SHP77 (cell line): ENCODE results near the gene SPEF1.

Experiments
- DNase-seq, 2 experiments: peaks; one replicate each; lab custom pipeline; 2025; lab: John Stamatoyannopoulos, UW

Gene SPEF1

DNA sequence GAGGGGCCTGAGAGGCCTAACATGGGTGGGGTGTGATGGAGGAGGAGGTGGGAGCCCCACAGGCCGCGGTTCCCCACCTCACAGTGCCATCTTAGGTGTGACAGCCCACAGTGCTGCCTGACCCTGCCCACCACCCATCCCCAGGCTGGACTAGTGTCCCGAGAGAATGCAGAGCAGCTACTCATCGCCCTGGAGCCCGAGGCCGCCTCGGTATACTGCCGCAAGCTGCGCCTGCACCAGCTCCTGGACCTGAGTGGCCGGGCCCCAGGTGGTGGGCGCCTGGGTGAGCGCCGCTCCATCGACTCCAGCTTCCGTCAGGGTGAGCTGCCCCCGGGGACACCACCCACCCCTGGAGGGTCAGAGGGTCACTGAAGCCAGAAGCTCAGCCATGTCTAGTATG lies 33.2 kb downstream of the SPEF1 start:
- no peak for DNase-seq

DNA sequence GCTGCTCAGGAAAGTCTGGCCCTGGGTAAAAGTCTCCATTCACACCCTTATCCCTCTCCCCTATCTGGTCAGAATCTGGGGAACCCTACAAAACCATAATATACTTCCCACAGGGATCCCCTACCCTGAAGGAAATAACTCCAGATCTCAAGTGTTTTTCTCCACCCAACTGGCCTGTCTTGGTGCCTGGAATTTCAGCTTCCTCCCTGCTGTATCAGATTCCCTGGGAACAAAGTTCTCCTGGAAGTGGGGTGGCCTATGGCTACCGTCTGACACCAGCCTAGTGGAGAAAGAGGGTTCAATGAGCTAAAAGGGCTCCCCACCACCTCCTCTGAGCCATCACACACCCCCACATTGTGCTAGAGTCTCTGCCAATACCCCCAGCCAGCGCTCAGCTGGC lies 33.8 kb downstream of the SPEF1 start:
- no peak for DNase-seq

DNA sequence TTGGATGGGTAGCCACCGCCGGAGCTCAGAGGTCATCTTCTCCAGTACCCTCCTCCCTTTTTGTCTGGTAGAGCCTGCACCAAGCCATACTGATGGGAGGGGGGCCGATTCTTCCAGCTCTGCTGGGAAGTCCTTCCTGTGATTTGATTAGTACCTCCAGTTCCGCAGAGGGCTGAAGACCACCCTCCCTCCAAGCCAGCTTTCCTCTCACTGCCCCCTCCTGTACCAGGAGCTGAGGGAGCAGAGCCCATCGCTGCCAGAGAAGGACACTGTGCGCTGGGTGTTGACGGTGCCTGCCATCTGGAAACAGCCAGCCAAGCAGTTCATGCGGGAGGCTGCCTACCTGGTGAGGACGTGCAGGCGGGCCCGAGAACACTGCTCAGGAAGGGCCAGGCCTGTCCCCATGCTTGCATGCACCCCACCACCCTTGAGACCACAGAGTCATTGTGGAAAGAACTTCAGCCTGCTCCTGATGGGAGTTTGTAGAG lies 35.5 kb downstream of the SPEF1 start:
- no peak for DNase-seq

DNA sequence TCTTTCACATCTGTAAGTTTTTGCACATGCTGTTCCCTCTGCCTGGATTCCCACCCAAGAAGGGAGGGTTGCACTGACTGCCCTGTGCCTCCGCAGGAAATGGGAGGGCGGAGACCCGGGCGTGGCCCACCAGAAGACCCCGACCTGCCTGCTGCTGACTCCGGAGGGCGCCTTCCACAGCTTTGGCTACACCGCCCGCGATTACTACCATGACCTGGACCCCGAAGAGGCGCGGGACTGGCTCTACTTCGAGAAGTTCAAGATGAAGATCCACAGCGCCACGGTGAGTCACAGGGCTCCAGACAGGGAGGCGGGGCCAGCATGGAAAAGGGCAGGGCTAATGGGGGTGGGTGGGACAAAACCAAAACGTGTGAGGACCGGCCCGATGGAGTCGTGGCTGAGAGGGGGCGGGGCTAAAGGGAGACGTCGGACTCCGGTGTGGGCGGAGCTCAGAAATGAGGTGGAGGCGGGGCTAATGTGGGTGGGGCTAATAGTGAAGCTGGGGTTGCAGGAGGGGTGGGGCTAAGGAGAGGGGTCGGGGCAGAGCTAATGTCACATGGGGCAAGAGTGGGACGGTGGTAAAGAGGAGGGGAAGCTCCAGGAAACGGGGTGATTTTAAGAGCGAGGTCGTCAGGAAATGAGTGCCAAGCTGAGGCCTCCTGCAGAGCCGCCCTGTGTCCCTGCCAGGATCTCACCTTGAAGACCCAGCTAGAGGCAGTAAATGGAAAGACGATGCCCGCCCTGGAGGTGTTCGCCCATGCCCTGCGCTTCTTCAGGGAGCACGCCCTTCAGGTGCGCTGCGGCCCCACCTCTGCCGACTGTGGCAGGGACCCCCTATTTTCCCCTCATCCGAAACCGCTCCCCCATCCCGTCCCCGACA lies 36.2 kb downstream of the SPEF1 start:
- peak in 1 of 2 experiments; percentile 26 for DNase-seq

DNA sequence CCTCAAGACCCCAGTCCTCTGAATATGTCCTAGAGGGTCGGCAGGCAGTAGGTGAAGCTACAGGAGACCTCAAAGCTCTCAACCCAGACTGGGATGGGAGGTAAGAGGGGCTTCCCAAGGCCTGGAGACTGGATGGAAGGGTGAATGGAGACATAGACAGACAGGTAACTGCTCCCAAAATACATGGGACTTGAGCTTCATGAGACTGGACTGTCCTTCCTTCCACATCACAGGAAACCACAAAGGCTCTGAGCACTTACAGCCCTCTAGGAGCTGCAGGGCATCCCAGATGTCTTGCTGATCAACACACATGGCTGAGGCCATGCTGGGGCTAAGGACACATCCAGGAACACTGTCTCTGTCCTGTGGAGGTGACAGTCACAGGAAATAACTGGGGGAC lies 37.2 kb downstream of the SPEF1 start:
- DNase-seq, result no peak

DNA sequence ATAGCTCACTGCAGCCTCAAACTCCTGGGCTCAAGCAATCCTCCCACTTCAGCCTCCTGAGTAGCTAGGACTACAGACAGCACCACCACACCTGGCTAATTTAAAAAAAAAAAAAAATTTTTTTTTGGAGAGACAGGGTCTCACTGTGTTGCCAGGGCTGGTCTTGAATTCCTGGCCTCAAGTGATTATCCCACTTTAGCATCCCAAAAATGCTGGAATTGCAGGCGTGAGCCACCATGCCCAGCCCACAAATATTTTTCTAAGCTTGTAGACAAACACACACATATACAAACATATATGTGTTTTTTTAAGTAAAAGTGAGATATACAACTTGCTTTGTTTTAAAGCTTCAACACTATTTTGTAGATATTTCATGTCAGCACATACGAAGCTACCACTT lies 38.0 kb downstream of the SPEF1 start:
- DNase-seq, result no peak

DNA sequence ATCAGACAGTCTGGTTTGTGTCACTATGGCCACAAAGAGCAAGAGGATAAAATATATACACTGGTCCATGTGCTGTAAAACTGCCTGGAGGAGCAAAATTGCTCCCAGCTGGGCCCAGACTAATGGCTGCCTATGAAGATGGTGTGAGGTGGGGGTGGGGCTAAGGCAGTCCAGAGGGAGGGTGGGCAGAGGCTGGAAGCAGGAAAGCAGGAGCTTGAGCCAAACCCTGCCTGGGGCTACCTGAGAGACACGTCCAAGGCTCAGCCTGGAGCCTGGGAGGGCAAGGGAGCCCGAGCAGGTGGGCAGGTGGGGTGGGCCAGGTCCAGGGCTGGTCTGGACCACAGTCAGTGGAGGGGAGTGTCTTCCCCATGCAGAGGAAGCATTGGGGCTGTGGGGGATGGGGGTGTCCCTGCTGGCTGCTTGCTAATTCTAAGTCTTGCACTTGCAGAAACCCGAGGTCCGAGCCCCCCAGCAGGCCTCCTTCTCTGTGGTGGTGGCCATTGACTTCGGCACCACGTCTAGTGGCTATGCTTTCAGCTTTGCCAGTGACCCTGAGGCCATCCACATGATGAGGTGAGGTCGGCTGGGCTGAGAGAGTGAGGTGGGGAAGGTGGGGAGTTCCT lies 39.3 kb downstream of the SPEF1 start:
- no peak for DNase-seq

DNA sequence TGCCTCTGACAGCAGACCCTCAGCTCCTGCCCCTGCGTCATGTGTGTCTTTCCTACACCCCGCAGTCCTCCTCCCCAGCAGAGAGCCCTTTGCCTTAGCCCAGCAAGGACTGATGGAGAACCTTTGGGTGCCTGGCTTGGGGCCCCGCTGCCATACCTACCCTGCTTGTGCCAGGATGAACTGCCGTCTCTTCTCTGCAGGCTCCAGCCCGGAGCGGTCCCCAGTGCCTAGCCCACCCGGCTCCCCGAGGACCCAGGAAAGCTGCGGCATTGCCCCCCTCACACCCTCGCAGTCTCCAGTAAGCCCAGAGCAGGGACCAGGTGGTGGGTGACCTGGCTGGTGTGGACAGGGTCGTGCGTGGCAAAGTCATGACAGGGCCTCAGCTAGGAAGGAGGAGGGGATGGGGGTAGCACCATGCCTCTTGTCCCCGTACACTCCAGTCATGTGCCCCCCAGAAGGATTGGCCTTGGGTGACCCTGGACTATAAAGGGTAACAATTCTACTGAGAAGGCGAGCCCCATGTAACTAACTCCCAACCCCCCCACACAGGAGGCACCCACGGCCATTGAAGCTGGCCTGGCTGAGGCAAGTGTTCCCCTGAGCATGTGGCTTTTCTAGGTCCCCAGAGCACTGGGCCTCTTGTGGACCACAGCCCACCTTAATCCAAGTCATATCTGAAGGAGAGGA lies 40.5 kb downstream of the SPEF1 start:
- no peak for DNase-seq

DNA sequence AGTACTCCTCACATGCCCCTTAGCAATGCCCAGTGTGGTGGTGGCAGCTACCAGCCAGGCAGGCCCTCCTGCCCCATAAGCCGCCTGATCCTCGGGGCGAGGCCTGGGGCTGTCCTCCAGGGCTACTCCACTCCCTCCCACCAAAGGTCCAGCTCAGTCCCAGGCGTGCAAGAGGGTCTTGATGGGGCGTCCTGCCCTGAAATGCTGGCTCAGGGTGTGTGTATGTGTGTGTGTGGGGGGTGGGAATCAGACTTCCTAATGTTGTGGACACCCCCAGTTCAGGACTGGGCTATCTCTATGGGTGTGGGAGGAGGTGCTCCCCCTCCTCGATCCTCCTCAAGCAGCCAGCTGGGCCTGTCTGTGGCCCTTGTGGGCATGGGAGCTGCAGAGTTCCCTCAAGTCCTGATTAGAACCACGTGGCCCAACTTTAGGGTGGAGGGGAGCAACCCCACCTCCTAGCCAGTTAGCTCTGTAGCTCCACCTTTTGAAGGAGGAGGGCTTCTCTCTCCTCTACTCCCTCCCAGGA lies 41.3 kb downstream of the SPEF1 start:
- DNase-seq, result no peak

DNA sequence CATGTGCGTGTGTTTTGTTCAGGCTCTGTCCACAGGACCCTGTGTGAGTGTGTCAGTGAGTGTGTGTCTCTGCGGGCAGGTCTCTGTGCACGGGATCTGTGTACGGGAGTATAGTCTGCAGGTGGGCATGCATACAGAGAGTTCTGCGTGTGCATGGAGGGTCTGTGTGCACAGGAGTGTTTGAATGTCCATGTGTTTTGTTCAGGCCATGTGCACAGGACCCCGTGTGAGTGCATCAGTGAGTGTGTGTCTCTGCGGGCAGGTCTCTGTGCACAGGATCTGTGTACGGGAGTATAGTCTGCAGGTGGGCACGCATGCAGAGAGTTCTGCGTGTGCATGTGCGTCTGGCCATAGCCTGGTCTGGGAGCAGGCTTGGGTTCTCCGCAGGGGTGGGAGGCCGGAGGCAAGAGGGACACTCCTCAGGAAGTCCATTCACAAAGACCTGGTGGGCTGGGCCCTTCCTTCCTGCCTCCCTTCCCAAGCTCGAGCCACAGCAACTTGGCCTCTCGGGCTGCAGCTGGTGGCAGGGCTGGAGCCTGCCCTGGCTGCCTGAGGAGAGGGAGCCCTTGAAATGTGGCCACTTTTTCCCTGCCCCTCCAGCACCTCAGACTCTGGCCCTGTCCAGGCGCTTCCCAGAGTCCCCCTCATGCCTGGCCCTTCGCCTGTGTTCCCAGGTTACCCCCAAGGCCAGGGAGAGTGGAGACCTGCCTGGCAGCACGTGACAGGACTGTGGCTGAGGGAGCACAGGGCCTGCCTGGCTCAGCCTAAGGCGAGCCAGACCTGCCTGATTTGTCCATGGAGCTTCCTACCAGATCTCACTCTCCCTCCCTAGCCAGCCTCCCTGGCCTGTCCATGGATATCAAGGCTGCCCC lies 42.0 kb downstream of the SPEF1 start:
- DNase-seq, result no peak

DNA sequence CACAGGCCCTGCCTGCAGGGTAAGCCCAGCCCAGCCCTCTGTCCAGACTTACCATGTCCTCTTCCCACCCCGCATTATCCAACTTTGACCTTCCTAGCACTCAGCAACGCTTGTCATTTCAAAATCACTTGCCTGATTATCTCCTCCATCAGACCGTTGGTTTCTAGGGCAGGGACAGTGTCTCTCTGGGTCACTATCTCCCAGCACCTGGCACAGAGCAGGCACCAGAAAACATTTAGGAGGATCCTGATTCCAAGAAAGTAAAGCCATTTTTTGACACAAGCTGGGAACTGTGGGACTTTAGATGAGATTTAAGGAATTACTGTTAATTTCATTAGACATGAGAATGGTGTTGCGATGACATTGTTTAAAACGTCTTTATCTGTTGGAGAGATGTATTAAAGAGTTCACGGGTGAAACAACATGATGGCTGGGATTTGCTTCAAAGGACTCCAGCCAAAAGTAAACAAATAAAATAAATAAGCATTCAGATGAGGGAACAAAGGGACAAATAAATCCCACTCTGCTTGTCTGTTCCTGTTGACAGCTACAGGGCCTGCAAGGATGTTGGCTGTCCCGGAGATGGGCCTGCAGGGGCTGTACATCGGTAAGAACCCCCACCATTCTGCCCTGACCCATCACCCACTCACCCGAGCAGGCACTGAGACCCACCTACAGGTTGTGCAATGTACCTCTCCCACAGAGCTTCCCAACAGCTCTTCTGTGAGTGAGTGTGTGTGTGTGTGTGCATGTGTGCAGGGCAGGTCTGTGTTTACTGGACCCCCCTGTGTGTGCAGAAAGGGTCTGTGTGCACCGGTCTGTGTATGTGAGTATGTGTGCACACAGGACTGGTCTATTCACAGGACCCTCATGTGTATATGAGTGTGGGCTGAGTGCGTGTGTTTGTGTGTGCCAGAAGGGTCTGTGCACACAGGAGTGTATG lies 42.9 kb downstream of the SPEF1 start:
- DNase-seq, result no peak

DNA sequence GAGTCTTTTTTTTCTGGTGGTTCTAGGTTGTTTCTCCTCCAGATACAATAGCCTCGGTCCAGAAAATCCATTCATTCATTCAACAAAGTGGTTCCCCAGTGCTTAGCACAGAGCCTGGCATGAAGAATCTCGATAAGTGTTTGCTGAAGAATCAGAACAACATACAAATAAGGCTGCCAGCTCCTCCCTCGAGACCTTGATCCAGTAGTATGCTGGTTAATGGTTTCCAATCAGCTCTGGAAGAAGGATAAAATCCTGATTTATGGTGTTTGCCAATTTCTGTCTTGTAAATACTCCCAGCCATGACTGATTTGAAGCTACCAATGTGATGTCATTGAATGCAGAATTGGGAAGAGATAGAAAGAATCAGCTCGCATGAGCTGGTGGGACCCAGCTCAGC lies 45.5 kb downstream of the SPEF1 start:
- DNase-seq, result no peak

DNA sequence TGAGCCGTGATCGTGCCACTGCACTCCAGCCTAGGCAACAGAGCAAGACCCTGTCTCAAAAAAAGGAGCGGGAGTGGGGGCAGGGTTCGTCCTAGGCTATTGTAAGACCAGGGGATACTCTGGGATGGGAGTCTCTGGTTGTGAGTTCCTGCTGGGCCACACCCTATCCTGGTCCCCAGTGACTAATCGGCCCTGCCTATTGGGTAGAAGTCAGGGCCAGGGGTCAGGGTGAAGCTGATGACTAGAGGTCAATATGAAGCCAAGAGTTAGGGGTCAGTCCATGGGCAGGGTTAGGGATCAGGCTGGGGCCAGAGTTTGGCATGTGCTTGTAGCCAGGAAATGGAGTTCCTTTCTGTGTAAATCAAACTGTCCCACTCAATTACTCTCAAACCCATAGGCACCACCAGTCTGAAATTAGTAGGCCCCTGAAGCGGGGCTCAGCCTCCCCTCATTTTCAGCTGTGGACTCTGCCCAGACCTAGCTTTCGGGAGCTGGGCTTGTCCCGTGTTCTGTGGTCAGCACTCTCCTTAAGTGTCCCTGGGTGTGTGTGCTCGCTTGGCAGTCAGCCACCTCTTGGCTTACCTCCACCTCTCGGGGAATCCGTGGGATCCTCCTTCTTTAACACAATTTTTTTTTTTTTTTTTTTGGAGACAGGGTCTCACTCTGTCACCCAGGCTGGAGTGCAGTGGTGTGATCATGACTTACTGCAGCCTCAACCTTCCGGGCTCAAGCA lies 47.0 kb downstream of the SPEF1 start:
- no peak for DNase-seq

DNA sequence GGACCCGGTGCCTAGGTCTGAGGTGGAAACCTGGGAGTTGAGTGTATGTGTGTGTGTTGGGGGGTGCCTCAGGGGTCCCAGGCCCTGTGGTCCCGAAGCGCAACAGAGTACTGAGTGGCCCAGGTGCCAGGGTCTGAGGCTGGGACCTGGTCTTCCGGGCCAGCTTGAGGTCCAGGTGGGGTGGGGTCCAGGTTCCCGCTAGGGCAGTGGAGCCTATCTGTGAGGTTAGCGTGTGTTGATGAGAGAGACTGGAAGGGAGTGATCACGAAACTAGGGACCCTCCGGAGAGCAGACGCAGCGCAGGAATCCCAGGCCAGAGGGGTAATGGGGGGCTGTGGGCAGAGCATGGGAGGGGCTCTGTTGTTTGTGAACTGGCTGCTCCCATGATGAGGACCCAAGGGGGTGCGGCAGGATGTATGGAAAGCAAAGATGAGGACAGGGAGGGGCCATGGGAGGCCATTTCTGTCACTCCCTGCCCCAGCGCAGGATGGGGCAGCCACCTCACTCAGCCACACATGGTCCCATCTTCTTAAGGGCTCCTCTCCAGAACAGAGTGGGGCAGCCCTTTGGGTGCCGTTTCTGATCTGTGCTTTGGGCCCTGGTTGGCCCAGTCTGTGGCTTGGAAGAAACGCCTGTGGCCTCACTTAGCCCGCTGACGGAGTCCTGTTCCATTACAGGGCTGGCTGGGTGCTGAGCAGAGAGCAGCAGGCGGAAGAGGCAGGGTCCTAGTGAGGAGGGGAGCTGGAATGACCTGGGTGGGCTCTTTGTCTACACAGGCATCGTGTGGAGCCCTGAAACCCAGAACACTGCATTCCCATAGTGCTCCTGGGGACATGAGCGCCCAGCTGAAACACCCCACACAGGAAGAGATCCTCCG lies 47.9 kb downstream of the SPEF1 start:
- DNase-seq, result no peak

DNA sequence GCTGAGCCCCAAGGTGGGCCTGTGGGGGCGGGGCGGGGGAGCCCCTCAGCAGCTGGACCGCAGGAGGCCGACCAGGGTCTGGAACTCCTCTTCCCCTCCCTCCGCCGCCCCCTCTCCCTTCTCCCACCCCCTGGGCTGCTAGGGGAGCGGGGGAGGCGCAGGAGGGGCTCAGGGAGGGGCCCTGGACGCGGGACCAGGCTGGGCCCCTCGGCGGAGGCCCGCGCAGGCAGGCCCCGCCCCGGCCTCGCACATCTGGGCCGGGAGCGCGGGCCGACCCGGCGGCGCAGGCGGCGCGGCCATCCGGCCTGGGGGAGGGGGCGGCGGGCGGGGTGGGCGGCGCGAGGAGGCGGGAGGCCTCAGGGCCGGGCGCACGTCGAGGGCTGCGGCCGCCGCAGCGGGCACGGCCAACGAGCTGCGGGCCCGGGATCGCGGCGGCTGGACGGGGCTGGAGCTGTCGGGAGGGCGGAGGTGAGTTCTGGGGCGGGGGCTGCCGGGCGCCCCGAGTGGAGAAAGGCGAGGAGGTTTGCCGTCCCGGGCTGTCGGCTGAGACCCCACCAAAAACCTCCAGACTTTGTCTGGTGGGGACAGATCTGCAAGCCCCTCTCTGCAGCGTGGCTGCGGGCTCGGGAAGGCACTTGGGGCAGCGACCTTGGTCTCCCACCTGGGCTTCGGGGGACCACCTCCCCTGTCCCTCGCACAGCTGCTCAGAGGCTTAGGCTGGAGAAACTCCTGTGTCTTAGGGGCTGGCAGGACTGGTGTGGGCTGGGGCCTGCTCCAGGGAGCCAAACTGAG lies 48.7 kb downstream of the SPEF1 start, which contains the start of gene HSPA12B:
Gene HSPA12B (plus strand): TSS at position 359 of the 792 bp plus-strand sequence. CDS start 5,990 bp downstream, outside the sequence.
- no peak for DNase-seq

DNA sequence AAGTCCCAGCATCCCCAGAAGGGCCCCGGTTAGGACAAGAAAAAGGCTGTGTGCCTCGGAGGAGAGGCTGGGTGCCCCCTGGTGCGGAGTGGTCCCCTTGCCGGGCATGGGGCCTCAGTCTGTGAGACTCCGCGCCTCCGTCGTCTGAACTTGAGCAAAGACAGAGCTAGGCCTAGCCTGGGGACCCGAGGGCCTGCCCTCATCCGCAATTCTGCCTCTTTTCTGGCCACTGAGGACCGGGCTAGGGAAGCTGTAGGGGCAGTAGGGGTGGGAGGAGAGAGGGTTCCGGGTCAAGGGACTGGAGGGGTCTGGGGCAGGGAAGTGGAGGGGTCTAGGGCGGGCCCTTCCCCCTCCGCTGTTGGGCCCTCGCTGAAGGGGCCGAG lies 49.3 kb downstream of the SPEF1 start:
- no peak for DNase-seq

DNA sequence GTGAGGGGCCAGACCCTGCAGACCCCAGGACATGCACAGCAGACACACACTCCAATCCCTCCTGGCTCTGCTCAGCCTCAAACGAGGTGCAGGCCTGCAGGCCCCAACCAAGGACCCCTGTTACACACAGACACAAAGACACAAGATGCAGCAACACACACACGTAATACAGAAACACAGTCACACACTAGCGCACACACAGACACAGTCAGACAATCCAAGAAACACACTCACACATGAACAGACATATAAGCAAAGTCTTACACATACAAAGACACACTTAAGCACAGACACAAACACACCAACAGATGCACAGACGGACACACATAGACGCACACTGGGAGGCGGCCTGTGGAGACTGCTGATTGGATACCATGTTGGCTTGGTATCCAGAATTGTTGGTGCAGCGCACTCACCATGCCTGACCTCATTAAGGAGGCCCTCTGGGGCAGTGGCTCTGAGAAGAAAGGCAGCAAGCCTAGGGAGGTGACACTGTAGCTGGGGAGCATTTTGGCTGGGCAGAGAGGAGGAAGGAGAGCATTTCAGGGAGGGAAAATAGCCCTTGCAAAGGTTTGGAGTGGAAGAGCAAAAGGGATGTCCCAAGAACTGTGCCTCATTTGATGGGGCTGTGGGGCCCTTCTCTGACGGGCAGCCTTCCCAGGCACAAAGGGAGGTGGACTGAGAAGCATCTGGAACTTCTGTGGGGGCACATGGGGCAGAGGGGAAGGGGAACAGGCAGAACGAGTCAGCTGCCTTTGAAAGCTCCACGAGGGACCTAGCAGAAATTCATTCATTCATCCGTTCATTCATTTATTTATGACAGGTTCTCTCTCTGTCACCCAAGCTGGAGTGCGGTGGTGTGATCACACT lies 50.2 kb downstream of the SPEF1 start:
- DNase-seq, result no peak
